Epidermal melanocyte (primary cell): ENCODE measurements around the gene EMILIN2.
"Not testable (repeated sequence)": the region's sequence is repeated elsewhere in the genome, so short reads cannot be mapped to it uniquely, and the experiment has no call there.

Source experiments
- DNase-seq: peaks from one replicate; pipeline ENCODE4 v3.0.0; 2011; ENCODE audit warnings: low spot score; ENCODE audit not compliant: insufficient read length

The EMILIN2 gene

DNA sequence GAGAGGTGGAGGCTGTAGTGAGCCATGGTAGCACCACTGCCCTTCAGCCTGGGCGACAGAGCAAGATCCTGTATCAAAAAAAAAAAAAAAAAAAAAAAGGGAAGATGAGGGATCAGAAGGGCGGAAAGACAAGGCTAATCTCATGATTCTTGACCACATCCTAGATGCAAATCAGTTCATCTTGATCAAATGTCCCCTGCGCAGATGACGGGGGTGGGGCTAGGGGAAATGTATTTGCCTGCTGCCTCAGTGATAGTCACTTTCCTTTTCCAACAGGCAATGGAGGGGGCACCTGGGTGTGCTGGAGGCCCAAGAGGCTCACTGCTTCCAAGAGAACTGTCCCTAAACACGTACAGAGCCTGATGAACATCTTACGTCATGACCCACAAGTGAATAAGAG lies 3.7 kb upstream of the EMILIN2 start:
- no peak for DNase-seq

GRCh38 chr18:2845172-2845571 lies 1.6 kb upstream of the EMILIN2 start:
- no peak for DNase-seq

GRCh38 chr18:2847317-2848246 lies 776 bp downstream of the EMILIN2 start:
- peak; percentile 36 for DNase-seq

GRCh38 chr18:2848247-2849246 lies 1.7 kb downstream of the EMILIN2 start:
- no peak for DNase-seq

- no peak for DNase-seq
Measured at GRCh38 chr18:2850816-2851215, 4.0 kb downstream of the EMILIN2 start.

DNA sequence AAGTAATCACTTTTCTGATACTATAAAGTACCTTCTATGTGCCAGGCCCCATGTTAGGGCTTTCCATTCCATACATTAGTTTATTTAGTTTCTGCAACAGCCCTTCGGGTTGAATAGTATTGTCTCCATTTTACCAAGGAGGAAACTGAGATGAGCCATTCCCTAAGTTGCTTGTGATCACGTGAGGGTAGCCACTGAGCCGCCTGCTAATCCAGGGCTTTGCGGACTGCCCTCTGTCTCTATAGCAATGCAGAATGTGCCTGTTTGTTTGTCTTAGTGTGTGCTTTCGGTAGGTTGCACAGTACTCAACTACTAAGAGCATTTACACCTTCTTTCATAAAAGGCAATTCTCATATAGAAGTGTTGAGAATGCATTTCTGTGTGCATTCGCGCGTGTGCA lies 5.0 kb downstream of the EMILIN2 start:
- no peak for DNase-seq

GRCh38 chr18:2852460-2852859 lies 5.7 kb downstream of the EMILIN2 start:
- DNase-seq, result not testable (repeated sequence)

DNA sequence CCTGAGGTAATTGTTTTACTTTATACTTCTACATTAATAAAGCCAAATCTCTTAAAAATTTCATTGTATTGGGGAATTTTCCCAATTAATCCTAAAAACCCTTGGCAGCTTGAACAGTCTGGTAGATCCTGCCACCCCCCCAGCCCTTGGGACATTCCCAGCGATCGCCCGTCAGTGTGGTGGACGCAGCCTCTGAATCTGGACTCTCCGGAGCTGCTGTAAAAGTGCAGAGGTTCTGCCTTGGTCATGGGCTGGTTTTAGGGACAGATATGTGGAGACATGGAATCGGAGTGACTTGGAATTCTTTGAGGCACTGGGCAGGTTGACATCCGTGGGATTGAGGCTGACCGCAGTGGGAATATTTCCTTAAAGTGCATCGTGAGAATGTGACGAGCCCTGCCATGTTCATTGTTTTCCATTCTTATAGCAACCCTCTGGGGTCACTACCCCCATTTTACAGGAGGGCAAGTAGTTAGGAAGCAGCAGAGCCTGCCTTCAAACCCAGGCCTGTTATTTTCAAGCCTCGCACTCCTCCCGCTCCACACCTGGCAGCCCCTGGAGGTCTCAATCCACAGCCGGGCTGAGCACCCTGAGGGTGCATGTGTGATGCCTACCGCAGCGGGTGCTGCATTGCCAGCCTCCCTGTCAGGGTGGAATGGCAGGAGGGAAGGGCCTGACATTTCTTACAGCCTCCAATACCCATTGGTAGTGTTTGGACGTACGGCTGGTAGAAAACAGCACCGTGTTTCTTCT lies 6.5 kb downstream of the EMILIN2 start:
- DNase-seq, result no peak

- DNase-seq, result no peak
Measured at GRCh38 chr18:2853926-2854664, 7.3 kb downstream of the EMILIN2 start.

GRCh38 chr18:2854875-2855274 lies 8.1 kb downstream of the EMILIN2 start:
- DNase-seq, result no peak

DNA sequence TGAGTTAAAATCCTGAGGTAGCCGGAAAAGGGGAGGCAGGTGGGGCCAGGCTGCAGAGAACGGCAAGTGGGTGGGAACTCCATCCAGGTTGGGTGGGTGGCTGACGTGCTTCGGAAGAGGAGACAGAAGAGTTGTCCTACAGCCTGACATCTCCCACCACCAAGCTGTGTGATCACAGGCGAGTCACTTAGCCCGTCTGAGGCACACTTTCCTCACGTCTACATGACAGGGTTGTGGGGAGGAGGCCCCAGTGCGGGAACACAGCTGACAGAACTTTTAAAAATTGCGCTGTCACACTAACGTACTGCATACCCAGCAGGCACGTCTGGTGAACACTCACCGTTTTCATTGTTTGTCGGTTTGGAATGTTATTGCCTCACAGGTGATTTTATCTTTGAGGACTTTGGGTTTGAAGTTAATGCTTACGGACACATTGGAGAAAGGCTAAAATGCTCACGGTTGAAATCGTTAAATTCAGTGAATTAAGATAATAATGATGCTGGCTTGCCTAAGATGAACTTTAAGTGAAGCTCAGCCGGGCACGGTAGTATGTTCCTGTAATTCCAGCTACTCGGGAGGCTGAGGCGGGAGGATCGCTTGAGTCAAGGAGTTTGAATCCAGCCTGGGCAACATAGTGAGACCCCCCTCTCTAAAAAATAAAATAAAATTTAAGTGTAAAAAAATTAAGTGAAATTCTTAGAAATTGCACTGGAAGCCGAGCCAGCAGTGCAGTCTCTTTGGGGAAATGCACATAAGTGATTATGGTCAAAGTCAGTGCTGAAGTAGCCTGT lies 8.9 kb downstream of the EMILIN2 start:
- no peak for DNase-seq

DNA sequence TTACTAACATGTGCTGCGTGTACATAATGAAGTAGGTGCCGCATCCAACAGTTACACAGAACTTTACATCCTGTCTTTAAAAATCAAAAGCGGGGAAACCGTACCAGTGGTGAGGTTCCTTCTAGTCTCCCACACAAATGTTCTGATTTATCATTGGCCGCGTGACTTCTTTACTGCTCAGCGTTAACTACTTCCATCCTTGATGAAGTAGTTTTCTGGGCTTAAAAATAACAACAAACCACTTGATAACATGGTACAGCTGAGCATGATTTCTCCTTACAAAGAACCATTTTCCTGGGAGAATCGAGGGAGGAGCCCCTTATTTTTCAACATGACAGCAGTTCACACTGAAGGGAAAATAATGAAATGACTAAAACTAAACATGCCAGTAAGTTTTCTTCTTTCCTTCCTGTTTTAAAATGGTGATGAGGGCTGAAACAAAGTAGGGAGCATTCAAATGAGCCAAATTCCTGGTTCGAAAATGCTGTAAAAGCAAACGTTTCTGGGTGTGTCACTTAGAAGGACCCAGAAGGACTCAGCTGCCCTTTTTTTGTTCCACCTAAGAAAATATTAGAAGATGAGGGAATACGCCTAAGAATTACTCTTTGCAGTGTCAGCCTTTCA lies 9.9 kb downstream of the EMILIN2 start:
- no peak for DNase-seq

- DNase-seq, result peak; percentile 55
Measured at GRCh38 chr18:2857491-2858131, 10.8 kb downstream of the EMILIN2 start.

DNA sequence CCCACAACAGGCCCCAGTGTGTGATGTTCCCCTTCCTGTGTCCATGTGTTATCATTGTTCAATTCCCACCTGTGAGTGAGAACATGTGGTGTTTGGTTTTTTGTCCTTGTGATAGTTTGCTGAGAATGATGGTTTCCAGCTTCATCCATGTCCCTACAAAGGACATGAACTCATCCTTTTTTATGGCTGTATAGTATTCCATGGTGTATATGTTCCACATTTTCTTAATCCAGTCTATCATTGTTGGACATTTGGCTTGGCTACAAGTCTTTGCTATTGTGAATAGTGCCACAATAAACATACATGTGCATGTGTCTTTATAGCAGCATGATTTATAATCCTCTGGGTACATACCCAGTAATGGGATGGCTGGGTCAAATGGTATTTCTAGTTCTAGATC lies 13.6 kb downstream of the EMILIN2 start:
- not testable (repeated sequence) for DNase-seq

GRCh38 chr18:2863997-2864396 lies 17.2 kb downstream of the EMILIN2 start:
- not testable (repeated sequence) for DNase-seq

DNA sequence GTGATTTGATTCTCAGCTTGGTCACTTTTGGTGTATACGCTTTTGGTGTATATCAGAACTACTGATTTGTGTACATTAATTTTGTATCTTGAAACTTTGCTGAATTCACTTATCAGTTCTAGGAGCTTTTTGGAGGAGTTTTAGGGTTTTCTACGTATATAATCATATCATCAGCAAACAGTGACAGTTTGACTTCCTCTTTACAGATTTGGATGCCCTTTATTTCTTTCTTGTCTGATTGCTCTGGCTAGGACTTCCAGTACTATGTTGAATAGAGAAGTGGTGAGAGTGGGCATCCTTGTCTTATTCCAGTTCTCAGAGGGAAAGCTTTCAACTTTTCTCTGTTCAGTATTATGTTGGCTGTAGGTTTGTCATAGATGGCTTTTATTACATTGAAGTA lies 19.7 kb downstream of the EMILIN2 start:
- DNase-seq, result not testable (repeated sequence)

DNA sequence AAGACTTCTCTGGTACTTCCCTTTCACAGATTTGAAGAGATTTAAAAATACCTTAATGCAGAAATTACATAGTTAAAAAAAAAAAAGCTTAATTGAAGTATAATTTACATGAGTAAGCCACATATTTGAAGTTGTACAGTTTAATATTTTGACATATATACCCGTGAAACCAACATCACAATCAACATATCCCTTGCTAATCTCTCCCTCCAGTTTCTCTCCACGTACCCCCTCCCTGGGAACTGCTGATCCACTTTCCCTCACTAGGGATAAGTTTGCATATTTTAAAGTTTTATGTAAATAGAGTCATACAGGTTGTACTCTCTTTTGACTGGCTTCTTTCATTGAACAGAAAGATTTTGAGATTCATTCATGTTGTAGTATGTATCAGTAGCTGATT lies 22.4 kb downstream of the EMILIN2 start:
- no peak for DNase-seq

DNA sequence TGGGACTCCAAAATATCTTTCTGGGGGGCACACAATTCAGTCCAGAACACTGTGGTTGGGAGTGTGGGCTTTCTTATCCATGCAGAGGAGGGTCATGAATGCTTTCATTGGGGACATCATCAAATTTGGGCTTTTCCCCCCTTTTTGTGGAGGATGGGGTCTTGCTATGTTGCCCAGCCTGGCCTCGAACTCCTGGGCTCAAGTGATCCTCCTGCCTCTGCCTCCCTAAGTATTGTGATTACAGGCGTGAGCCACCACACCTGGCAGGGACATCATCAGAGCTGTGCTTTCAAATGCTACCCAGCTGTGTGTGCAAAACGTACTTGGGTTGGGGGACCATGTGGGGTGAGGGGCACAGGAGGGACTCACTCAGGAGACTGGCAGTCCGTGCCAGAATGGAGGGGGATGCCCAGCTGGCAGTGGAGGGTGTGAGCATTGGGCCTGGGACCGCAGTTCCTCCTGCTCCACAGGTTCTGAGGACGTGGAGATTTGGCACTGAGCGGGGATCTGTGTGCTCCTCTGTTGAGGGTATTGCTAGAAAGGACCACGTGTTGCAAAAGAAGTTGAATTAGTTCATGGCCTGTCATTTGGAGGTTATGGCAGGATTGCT lies 24.4 kb downstream of the EMILIN2 start:
- no peak for DNase-seq
